PC-3 (cell line): ENCODE data around the gene UBTD1. TPM values are rescaled to one million over a fixed set of nuclear protein-coding genes. Genes with fewer than 3 reads are reported as not detected.
A peak's percentile ranks its signal among the peaks of the same experiment; 100 is the strongest.

Experiments
- ATAC-seq: fragments of 200-7000 bp; cut with Tn5 transposase; 2 replicates; pipeline ENCODE4 v1.9.1; 2020; ENCODE audit warnings: mild to moderate bottlenecking, moderate library complexity
- BruUV-seq: library from RNA; stranded (reverse); fragments of 400-500 nt; replicated peaks from 2 replicates; lab custom pipeline; 2021; lab: Mats Ljungman, UMichigan
- CTCF ChIA-PET: fragments of 300-600 bp; sonication (Branson Sonifier 250); formaldehyde crosslinking; loops from one replicate; lab custom pipeline; 2022; ENCODE audit warnings: antibody characterized with exemption; lab: Charles Lee
- POLR2A ChIA-PET: fragments of 300-600 bp; sonication (Branson Sonifier 250); formaldehyde crosslinking; loops from one replicate; lab custom pipeline; 2022; ENCODE audit warnings: antibody characterized with exemption; ENCODE audit not compliant: unreplicated experiment; lab: Charles Lee
- DNase-seq: peaks from one replicate; pipeline ENCODE4 v3.0.0-alpha.2; 2015
- H2AFZ ChIP-seq: fragments of 300-600 bp; sonication (generic); 2 replicates; pipeline ENCODE4 v1.6.0; 2016; ENCODE audit warnings: antibody characterized with exemption, low read length
- H3F3A ChIP-seq: fragments of 300-600 bp; sonication (generic); one replicate; pipeline ENCODE4 v1.6.0; 2017; ENCODE audit warnings: antibody characterized with exemption, low read length, control low read depth, mild to moderate bottlenecking; ENCODE audit not compliant: unreplicated experiment
- H3K27ac ChIP-seq: fragments of 300-600 bp; sonication (generic); 2 replicates; pipeline ENCODE4 v1.5.1; 2016; ENCODE audit warnings: mild to moderate bottlenecking, low read length
- H3K27me3 ChIP-seq: fragments of 300-600 bp; sonication (generic); 2 replicates; pipeline ENCODE4 v1.6.1; 2016; ENCODE audit warnings: low read length, mixed read lengths
- H3K36me3 ChIP-seq: fragments of 300-600 bp; sonication (generic); 2 replicates; pipeline ENCODE4 v1.6.1; 2016; ENCODE audit warnings: low read depth, mixed run types, low read length, mixed read lengths
- H3K4me1 ChIP-seq: fragments of 300-600 bp; sonication (generic); 2 replicates; pipeline ENCODE4 v1.5.1; 2016; ENCODE audit warnings: low read length; ENCODE audit not compliant: insufficient read depth
- H3K4me2 ChIP-seq: fragments of 300-600 bp; sonication (generic); 2 replicates; pipeline ENCODE4 v1.6.0; 2016; ENCODE audit warnings: low read length
- H3K4me3 ChIP-seq: fragments of 300-600 bp; sonication (generic); 2 replicates; pipeline ENCODE4 v1.5.1; 2016; ENCODE audit warnings: mild to moderate bottlenecking, low read length, mixed read lengths
- H3K79me2 ChIP-seq: fragments of 300-600 bp; sonication (generic); 2 replicates; pipeline ENCODE4 v1.6.1; 2017; ENCODE audit warnings: low read length, mixed read lengths
- H3K9ac ChIP-seq: fragments of 300-600 bp; sonication (generic); 2 replicates; pipeline ENCODE4 v1.6.0; 2016; ENCODE audit warnings: mild to moderate bottlenecking, low read length
- H3K9me2 ChIP-seq: fragments of 300-600 bp; sonication (generic); replicated peaks from 2 replicates; pipeline ENCODE4 v1.6.1; 2016; ENCODE audit warnings: mixed run types, low read length, mixed read lengths
- H3K9me3 ChIP-seq: fragments of 300-600 bp; sonication (generic); 2 replicates; pipeline ENCODE4 v1.6.1; 2016; ENCODE audit warnings: low read length, mixed read lengths
- H4K20me1 ChIP-seq: fragments of 300-600 bp; sonication (generic); 2 replicates; pipeline ENCODE4 v1.6.1; 2016; ENCODE audit warnings: low read length, mixed read lengths
- EZH2 ChIP-seq: fragments of 300-600 bp; sonication (generic); IDR thresholded peaks from one replicate; pipeline ENCODE4 v1.6.1; 2017; ENCODE audit warnings: antibody characterized with exemption, mild to moderate bottlenecking, low read length; ENCODE audit not compliant: unreplicated experiment
- EZH2phosphoT487 ChIP-seq: fragments of 300-600 bp; sonication (generic); IDR thresholded peaks from 2 replicates; pipeline ENCODE4 v1.6.1; 2018; ENCODE audit warnings: mild to moderate bottlenecking, antibody characterized with exemption, low read length, borderline replicate concordance
- intact Hi-C: fragments of 100-400 bp; cut with micrococcal nuclease; formaldehyde crosslinking; loops from 2 replicates; pipeline ENCODE4 v1.9.0; 2023
- total RNA-seq: library from RNA; depleted of rRNA; stranded (reverse); fragments of >200 nt; gene quantifications from 2 replicates; pipeline ENCODE4 v1.2.3, GENCODE V29; 2014
- TF ChIP-seq, protein P1 (sequence below): fragments of 300-600 bp; sonication (generic); conservative IDR thresholded peaks from 2 replicates; pipeline ENCODE4 v1.5.1; 2017; ENCODE audit warnings: antibody characterized with exemption, low read depth, mild to moderate bottlenecking, low read length

The UBTD1 gene
- total RNA-seq, 1 experiment from 2014 or later, result 18.5 TPM

DNA sequence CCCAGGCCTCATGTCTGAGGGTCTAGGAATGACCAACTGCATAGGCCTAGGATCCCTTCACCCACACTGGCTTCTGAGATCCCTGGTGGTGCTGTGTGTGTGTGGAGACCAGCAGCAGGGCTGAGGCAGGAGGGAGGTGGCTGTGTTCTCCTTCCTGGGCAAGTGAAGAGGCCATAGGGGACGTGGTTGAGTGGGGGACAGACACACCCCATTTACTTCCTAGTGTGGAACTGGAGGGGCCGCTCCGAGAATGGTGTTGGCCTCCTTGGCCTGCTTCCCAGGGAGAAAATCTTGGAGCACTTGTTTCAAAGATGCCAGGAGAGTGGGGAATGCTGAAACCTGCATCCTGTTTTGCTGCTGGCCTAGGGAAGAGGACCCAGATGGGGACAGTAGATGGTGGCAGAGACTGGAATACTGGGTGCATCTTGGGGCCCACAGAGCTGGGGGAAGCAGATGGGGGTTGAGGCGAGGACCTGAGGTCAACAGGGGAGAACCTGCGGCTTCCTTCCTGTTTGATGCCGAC, 19.1 kb downstream of the UBTD1 start:
- no TSS peak for BruUV-seq
- peak; percentile 35 for ATAC-seq
- POLR2A ChIA-PET, result no interaction called here

DNA sequence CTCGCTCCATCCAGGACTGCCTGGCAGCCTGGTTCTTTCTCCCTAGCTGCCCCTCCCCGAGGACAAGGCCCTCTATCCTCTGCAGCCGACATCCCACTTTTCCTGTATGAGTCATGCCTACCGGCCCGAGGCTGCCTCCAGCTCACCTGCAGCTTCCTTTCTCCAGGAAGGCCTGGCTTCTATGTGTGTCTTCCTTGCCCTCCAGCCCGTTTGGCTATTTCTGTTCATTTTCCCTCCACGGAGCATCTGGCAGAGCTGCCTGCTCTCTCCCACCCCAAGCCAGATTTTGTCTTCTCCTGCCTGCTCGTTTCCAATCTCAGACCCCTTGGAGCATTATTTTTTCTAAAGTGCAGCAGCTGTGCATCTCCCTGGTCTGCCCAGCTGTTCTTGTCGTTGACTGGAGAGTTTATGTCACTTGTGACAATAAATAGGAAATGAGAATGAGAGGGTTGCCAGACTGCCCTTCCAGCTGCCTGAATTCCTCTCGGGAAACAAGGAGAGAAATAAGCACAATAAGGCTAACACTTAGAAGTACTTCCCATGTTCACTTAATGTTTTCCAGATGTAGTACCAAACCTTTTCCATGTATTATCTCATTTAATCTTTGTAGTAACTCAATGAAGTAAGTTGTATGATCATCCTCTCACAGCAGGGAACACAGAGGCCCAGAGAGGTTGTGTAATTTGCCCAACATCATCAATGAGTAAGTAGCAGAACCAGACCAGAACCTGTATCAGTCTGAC, 19.7 kb downstream of the UBTD1 start:
- no peaks in the 10 kb centered on the region for H3K9me3 ChIP-seq
- H3K27ac ChIP-seq, result peak overlapping the region; percentile 61
- peaks cover 17% of the 10 kb centered on the region; the same call in 1 of the 2 replicates for H3K79me2 ChIP-seq
- H3F3A ChIP-seq, result peaks cover 5% of the 10 kb centered on the region
- ATAC-seq (peak; percentile 97), DNase-seq (peak; percentile 84)
- H3K9me2 ChIP-seq, result no peaks in the 10 kb centered on the region
- H3K9ac ChIP-seq, result no peak overlapping the region
- H2AFZ ChIP-seq, result peak overlapping the region; percentile 54
- BruUV-seq, result no TSS peak
- POLR2A ChIA-PET, result no interaction called here
- CTCF ChIA-PET, result interaction anchor here (0.9 to 1.0 kb wide), 2 partner anchors 15 to 35 kb away, joined by 4 to 7 read pairs; no protein-coding TSS in a partner anchor
- H3K4me2 ChIP-seq, result peak overlapping the region; percentile 78
- no peaks in the 10 kb centered on the region for H3K36me3 ChIP-seq
- H3K27me3 ChIP-seq, result no peaks in the 10 kb centered on the region
- peaks cover 26% of the 10 kb centered on the region for H3K4me1 ChIP-seq
- no peaks in the 10 kb centered on the region for H4K20me1 ChIP-seq
- intact Hi-C loops, result no loop called here
- H3K4me3 ChIP-seq, result peak overlapping the region; percentile 42; the same call in 1 of the 2 replicates
- TF ChIP-seq, protein P1, sequence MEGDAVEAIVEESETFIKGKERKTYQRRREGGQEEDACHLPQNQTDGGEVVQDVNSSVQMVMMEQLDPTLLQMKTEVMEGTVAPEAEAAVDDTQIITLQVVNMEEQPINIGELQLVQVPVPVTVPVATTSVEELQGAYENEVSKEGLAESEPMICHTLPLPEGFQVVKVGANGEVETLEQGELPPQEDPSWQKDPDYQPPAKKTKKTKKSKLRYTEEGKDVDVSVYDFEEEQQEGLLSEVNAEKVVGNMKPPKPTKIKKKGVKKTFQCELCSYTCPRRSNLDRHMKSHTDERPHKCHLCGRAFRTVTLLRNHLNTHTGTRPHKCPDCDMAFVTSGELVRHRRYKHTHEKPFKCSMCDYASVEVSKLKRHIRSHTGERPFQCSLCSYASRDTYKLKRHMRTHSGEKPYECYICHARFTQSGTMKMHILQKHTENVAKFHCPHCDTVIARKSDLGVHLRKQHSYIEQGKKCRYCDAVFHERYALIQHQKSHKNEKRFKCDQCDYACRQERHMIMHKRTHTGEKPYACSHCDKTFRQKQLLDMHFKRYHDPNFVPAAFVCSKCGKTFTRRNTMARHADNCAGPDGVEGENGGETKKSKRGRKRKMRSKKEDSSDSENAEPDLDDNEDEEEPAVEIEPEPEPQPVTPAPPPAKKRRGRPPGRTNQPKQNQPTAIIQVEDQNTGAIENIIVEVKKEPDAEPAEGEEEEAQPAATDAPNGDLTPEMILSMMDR, result no peak
- no peak for TF ChIP-seq EZH2phosphoT487
- no peak for TF ChIP-seq EZH2

More for the DNA sequence above, 19.1 kb downstream of the UBTD1 start:
- Histone ChIP-seq H3K27ac (peak overlapping the region; percentile 61), H3K36me3 (no peaks in the 10 kb centered on the region), H3K79me2 (peaks cover 17% of the 10 kb centered on the region; the same call in 1 of the 2 replicates), H3K27me3 (no peaks in the 10 kb centered on the region), H3K9ac (no peak overlapping the region), H4K20me1 (no peaks in the 10 kb centered on the region), H3K4me1 (peaks cover 32% of the 10 kb centered on the region), H3K9me3 (no peaks in the 10 kb centered on the region), H2AFZ (peak overlapping the region; percentile 54), H3K4me3 (peak overlapping the region; percentile 18; the same call in 1 of the 2 replicates), H3F3A (peaks cover 5% of the 10 kb centered on the region), H3K4me2 (peak overlapping the region; percentile 78), H3K9me2 (no peaks in the 10 kb centered on the region)
- intact Hi-C loops, result no loop called here
- TF ChIP-seq, protein P1, result no peak
- TF ChIP-seq EZH2 (no peak), EZH2phosphoT487 (no peak)
- DNase-seq, result no peak
- CTCF ChIA-PET, result interaction anchor here (0.9 to 1.0 kb wide), 2 partner anchors 16 to 36 kb away, joined by 4 to 7 read pairs; no protein-coding TSS in a partner anchor

DNA sequence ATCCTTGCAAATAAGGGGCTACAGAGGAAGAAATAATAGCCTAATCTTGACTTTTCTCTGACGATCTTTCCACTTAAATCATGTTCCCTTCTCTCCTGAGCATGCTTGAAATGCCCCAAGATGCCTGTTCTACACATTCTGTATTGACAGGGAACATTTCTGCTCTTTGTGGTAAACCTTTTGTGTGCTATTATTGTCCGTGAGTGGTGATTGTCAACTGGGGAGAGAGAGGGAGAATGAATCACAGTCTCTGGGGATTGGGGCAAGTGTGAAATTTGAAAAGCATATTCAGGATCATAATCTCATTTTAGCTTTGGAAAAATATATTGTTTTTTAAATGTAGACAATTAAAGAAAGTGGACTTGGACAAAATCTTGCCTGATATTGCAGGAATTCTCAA, 20.6 kb downstream of the UBTD1 start:
- no peak overlapping the region for H3K27ac ChIP-seq
- peaks cover 17% of the 10 kb centered on the region; the same call in 1 of the 2 replicates for H3K79me2 ChIP-seq
- H3K36me3 ChIP-seq, result no peaks in the 10 kb centered on the region
- intact Hi-C loops, result no loop called here
- DNase-seq (no peak), ATAC-seq (no peak)
- no TSS peak for BruUV-seq
- TF ChIP-seq EZH2phosphoT487 (no peak), EZH2 (no peak)
- TF ChIP-seq, protein P1, result no peak
- peaks cover 5% of the 10 kb centered on the region for H3F3A ChIP-seq
- no peak overlapping the region for H3K4me2 ChIP-seq
- no peak overlapping the region for H3K4me3 ChIP-seq
- ChIA-PET POLR2A (no interaction called here), CTCF (no interaction called here)
- no peak overlapping the region for H3K9ac ChIP-seq
- peaks cover 26% of the 10 kb centered on the region for H3K4me1 ChIP-seq
- no peak overlapping the region for H2AFZ ChIP-seq
- no peaks in the 10 kb centered on the region for H3K9me3 ChIP-seq
- H3K27me3 ChIP-seq, result no peaks in the 10 kb centered on the region
- H3K9me2 ChIP-seq, result no peaks in the 10 kb centered on the region
- no peaks in the 10 kb centered on the region for H4K20me1 ChIP-seq
